Prostate gland (tissue), 2 donors: Measurements from ENCODE around the gene CTSD.

ENCODE experiments used
- POLR2A ChIP-seq: fragments of 450-650 bp; IDR thresholded peaks from one replicate; pipeline ENCODE4 v1.6.1; 2016; ENCODE audit warnings: antibody characterized with exemption, mild to moderate bottlenecking
- POLR2AphosphoS5 ChIP-seq: sonication (generic); formaldehyde crosslinking; IDR thresholded peaks from one replicate; pipeline ENCODE4 v1.6.1; 2017; ENCODE audit warnings: antibody characterized with exemption
- TF ChIP-seq, protein P1 (sequence below), 4 experiments: fragments of 200-600 bp in 2 of 4; fragments of 450-650 bp in 2 of 4; sonication (generic) in 2 of 4; IDR thresholded peaks; 1 replicate in 3 of 4; 2 replicates in 1 of 4; pipeline ENCODE4 v1.5.1; 2016 to 2019; ENCODE audit warnings: antibody characterized with exemption in 4 of 4, mild to moderate bottlenecking in 2 of 4, moderate library complexity in 2 of 4

DNA sequence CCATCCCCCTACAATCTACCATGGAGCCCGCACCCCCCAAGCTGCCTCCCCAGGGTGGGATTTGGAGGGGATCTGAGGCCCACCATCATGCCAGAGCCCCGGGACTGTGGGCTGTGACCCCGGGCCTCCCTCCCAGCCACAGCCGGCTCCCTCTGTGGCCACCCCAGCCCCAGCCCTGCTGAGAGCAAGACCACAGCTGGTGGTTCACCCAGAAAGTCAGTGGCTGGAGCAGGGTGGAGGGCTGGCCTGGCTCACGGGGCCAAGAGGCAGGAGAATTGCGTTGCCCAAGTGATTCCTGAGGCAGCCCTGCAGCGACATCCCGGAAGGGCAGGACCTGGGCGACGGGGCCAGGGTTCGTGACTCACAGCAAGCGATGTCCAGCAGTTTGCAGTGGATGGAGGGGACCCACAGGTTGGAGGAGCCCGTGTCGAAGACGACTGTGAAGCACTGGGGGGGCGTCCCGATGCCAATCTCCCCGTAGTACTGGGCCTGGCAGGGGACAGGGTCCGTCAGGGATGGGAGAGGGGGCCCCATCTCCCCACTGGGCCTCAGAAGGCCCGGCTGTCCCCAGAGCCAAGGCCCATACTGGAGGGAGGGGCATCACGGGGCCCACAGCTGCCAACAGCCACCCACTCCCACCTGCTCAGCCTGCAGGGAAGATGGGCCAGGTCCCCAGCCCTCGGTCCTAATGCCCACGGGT lies 4.4 kb downstream of the CTSD start:
- TF ChIP-seq, protein P1, sequence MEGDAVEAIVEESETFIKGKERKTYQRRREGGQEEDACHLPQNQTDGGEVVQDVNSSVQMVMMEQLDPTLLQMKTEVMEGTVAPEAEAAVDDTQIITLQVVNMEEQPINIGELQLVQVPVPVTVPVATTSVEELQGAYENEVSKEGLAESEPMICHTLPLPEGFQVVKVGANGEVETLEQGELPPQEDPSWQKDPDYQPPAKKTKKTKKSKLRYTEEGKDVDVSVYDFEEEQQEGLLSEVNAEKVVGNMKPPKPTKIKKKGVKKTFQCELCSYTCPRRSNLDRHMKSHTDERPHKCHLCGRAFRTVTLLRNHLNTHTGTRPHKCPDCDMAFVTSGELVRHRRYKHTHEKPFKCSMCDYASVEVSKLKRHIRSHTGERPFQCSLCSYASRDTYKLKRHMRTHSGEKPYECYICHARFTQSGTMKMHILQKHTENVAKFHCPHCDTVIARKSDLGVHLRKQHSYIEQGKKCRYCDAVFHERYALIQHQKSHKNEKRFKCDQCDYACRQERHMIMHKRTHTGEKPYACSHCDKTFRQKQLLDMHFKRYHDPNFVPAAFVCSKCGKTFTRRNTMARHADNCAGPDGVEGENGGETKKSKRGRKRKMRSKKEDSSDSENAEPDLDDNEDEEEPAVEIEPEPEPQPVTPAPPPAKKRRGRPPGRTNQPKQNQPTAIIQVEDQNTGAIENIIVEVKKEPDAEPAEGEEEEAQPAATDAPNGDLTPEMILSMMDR (IDR thresholded peaks at IDR 0.05) = no peak
- no peak for TF ChIP-seq POLR2A
- TF ChIP-seq POLR2AphosphoS5 = no peak
